Upper lobe of left lung (tissue), 4 donors: Measurements from ENCODE around the gene SEPTIN1.

Experiments
- EP300 ChIP-seq, 4 donors: sonication (generic); formaldehyde crosslinking; IDR thresholded peaks; one replicate each; pipeline ENCODE4 v1.5.1; 2017; ENCODE audit warnings: antibody characterized with exemption in 4 of 4, control low read depth in 2 of 4
- POLR2A ChIP-seq, 4 donors: fragments of 450-650 bp; IDR thresholded peaks; one replicate each; pipeline ENCODE4 v1.5.1; 2016 to 2017; ENCODE audit warnings: antibody characterized with exemption in 4 of 4, mild to moderate bottlenecking in 2 of 4
- POLR2AphosphoS5 ChIP-seq, 2 donors: sonication (generic); formaldehyde crosslinking; IDR thresholded peaks; one replicate each; pipeline ENCODE4 v1.5.1; 2017; ENCODE audit warnings: antibody characterized with exemption in 2 of 2
- TF ChIP-seq, protein P1 (sequence below), 6 experiments: fragments of 450-650 bp in 4 of 6; fragments of 200-600 bp in 2 of 6; sonication (generic) in 2 of 6; IDR thresholded peaks; one replicate each; pipeline ENCODE4 v1.5.1; 2016 to 2019; ENCODE audit warnings: antibody characterized with exemption in 6 of 6

DNA sequence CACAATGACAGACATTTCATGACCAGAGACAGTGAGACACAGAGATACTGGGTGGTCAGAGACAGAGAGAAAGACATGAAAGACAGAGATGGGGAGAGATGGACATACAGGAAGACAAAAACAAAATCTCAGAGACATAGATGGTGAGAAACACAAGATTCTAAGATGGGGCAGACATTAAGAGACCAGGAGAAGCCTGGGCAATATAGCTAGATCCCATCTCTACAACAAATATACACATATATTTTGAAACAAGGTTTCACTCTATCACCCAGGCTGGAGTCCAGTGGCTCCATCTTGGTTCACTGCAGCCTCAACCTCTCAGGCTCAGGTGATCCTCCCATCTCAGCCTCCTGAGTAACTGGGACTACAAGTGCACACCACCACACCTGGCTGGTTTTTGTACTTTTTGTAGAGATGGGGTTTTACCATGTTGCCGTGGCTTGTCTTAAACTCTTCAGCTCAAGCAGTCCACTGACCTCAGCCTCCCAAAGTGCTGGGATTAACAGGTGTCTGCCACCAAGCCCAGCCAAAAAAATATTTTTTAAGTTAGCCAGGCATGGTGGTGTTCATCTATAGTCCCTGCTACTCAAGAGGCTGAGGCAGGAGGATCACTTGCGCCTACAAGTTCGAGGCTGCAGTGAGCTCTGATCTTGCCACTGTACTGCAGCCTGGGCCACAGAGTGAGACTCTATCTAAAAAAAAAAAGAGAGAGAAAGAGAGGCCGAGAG lies 2.1 kb downstream of the SEPTIN1 start:
- TF ChIP-seq, protein P1, sequence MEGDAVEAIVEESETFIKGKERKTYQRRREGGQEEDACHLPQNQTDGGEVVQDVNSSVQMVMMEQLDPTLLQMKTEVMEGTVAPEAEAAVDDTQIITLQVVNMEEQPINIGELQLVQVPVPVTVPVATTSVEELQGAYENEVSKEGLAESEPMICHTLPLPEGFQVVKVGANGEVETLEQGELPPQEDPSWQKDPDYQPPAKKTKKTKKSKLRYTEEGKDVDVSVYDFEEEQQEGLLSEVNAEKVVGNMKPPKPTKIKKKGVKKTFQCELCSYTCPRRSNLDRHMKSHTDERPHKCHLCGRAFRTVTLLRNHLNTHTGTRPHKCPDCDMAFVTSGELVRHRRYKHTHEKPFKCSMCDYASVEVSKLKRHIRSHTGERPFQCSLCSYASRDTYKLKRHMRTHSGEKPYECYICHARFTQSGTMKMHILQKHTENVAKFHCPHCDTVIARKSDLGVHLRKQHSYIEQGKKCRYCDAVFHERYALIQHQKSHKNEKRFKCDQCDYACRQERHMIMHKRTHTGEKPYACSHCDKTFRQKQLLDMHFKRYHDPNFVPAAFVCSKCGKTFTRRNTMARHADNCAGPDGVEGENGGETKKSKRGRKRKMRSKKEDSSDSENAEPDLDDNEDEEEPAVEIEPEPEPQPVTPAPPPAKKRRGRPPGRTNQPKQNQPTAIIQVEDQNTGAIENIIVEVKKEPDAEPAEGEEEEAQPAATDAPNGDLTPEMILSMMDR (IDR thresholded peaks at IDR 0.05) = no peak
- TF ChIP-seq EP300 (IDR thresholded peaks at IDR 0.05) (no peak), POLR2A (IDR thresholded peaks at IDR 0.05) (no peak), POLR2AphosphoS5 (IDR thresholded peaks at IDR 0.05) (no peak)
